Stimulated activated CD4-positive, alpha-beta T cell treated with anti-CD3 and anti-CD28 coated beads, TNF-alpha, amount 100 ng/mL, for 48 hours (primary cell): ENCODE results near the gene CDK10.
A peak's percentile ranks its signal among the peaks of the same experiment; 100 is the strongest.
"Not testable (repeated sequence)": the region's sequence is repeated elsewhere in the genome, so short reads cannot be mapped to it uniquely, and the experiment has no call there.

Experiments
- DNase-seq, 3 donors: peaks; one replicate each; pipeline ENCODE4 v3.0.0-alpha.2; 2020; ENCODE audit warnings: low read depth in 3 of 3

Gene CDK10

GRCh38 chr16:89695875-89696669, 9.6 kb downstream of the CDK10 start:
- no peak for DNase-seq

DNA sequence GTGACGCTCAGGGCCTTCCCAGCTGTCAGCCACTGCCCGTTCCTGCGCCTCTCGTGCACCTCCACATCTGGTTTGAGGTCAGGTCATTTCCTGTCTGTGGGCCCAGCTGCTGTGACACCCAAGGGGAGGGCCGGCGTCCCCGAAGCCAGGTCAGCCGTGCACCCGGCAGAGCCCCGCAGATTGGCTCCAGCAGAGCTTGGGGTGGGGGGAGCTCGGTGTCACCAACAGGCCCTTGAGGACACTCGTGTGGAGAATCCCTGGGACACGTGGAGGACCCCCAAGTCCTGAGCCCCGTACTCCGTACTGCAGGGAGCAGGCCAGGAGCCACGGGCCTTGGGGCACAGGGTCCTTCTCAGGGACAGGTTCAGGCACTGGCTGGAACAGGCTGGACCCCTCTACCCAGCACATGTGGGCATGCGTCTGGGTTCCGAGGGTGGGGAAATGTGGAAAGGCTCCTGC, 10.2 kb downstream of the CDK10 start:
- DNase-seq: no peak

- DNase-seq: no peak
Measured at GRCh38 chr16:89697161-89697615, 10.7 kb downstream of the CDK10 start.

DNA sequence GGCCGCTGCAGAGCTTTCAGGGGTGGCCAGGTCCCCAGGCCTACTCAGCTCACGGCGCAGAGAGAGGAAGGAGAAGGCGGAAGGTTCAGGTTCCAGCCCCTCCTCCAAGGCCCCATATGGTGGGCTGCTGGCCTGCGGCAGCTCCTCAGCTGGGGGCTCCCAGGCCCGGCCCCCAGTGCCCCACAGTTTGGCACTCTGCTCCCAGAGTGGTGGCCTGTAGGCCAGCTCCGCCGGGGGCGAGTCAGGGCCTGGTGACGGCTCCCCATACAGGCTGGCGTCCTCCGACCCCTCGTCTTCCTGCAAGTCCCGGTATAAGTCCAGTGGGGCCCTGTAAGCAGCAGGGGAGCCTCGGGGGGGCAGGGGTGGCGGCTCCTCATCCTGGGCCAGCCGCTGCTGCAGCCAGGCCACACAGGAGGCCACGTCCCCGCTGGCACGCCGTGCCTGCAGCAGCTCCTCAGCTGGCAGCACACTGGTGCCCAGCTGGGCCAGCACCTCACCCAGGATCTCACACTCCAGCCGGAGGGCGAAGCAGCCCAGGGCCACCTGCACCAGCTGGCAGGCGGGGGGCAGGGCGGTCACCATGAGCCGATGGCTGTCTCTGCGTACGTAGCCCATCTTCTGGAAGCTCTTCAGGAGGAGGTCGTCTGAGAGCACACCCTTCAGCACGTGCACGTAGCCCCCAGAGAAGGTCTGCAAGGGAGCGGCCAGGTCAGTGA, 11.3 kb downstream of the CDK10 start:
- DNase-seq: no peak

DNA sequence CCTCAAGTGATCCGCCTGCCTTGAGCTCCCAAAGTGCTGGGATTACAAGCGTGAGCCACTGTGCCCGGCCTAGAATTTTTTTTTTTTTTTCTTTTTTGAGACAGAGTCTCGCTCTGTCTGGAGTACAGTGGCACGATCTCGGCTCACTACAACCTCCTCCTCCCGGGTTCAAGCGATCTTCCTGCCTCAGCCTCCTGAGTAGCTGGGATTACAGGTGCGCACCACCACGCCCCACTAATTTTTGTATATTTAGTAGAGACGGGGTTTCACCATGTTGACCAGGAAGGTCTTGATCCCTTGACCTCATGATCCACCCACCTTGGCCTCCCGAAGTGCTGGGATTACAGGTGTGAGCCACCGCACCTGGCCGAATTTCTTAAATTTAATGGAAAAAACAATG, 12.2 kb downstream of the CDK10 start:
- not testable (repeated sequence) for DNase-seq

DNA sequence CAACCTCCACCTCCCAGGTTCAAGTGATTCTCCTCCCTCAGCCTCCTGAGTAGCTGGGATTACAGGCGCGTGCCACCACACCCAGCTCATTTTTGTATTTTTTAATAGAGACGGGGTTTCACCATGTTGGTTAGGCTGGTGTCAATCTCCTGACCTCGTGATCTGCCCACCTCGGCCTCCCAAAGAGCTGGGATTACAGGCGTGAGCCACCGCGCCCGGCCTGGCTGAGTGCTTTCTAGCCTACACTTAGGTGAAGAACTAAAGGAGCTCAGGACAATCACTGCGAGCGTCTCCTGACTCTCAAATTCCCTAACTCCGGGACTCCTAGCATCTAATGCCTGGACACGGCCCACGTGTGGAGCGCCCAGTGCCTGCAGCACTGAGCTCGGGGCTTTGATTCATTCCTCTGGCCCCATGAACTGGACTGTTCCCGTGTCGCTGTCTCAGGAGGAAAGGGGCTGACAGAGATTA, 13.2 kb downstream of the CDK10 start:
- DNase-seq: not testable (repeated sequence)

DNA sequence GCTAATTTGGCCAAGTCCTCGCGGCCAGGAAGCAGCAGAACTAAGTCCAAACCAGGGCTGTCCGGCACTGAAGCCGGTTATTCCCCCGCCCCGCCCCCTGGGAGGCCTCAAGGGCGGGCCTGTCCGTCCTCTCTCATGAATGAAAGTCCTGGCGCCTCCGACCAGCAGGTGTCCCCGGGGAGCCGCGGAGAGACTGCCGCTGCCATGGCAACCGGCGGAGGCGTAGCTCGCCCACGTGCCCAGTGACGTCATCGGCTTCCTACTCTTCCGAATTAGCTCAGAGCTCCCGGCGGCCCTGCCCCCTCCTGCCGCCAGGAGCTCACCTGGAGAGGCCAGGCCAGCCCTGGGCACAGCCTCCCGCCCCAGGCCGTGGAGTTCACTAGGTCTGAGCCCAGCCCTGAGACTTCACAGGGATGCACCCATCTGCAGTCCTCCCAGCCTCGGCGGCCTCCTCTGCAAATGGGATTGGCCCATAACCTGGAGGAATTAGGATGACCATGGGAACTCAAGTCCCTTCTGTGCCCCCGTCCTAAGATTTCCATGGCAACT, 13.7 kb downstream of the CDK10 start:
- peak; percentile 92 to 99 (median 97) for DNase-seq

- peak in 2 of 3 donors; percentile 40 to 47 for DNase-seq
Measured at GRCh38 chr16:89700649-89701424, 14.3 kb downstream of the CDK10 start.

- peak; percentile 94 to 97 (median 95) for DNase-seq
Measured at GRCh38 chr16:89701425-89702406, 15.2 kb downstream of the CDK10 start, which contains the start of gene SPATA2L. SPATA2L (minus strand) TSS chr16:89701705; CDS start chr16:89701232, 473 bp downstream.

DNA sequence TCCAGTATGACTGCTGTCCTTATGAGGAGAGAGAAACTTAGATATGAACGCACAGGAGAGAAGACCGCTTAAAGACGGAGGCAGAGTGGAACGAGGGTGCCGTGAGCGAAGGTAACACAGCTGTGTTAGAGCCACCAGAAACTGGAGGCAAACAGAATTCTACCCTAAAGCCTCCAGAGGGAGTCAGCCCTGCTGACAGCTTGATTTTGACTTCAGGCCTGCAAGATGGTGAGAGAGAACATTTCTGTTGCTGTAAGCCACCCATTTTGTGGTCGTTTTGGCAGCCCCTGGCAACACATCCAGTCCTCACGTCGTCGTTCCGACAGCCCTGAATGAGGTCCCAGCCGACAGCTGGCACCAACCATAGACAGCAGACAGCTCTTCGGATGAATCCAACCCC, 17.8 kb downstream of the CDK10 start:
- DNase-seq: no peak

GRCh38 chr16:89705006-89705405, 18.5 kb downstream of the CDK10 start:
- DNase-seq: no peak

GRCh38 chr16:89706518-89707260, 20.2 kb downstream of the CDK10 start:
- DNase-seq: no peak

- no peak for DNase-seq
Measured at GRCh38 chr16:89707695-89708094, 21.2 kb downstream of the CDK10 start.

DNA sequence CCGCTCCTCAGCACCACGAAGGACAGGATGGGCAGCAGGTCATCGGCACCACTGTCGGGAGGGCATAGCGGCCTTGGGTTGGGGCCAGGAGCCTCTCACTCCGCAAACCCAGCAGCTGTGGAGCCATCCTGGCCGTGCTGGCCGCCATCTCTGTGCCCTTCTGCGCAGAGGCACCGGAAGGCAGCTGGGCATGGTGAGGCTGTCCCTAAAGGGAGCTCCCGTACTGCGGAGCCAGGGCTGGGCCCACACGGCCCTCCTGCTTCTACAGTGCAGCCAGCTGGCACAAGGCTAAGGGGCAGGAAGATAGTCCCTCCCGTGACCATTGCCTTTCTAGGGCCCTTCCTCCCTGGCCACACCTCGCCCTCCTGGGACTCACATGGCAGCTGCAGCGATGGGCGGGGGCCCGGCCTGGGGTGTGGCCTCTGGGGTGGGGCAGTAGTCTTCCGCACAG, 22.0 kb downstream of the CDK10 start:
- DNase-seq: no peak

GRCh38 chr16:89709166-89709565, 22.7 kb downstream of the CDK10 start:
- DNase-seq: no peak

DNA sequence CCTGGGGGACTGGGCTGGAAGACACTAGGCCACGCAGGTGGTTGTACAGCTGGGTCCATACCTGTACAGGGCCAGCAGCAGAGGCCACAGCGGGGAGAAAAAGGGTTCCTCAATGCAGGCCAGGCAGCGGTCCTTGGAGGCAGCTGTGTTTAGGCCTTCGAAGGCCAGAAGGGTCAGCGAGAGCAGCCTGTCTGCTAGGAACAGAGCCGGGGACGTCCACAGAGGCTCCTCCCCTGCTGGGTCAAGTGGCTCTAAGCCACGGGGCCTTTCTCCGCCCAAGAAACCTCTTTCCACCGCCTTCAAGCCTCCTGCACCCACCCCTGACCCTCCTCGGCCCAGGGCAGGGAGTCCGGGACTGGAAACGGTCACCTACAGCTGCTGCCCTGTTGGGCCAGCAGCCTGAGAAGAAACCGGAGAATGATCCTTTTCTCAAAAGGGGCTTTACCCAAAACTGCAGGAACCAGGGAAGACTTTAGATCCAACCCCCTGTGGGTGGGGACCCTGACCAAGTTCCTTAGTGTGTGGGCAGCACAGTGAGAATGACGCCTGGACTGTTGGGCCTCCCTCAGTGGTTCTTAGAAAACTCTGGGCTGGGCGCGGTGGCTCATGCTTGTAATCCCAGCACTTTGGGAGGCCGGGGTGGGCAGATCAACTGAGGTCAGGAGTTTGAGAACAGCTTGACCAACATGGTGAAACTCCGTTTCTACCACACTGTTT, 23.4 kb downstream of the CDK10 start:
- no peak for DNase-seq

DNA sequence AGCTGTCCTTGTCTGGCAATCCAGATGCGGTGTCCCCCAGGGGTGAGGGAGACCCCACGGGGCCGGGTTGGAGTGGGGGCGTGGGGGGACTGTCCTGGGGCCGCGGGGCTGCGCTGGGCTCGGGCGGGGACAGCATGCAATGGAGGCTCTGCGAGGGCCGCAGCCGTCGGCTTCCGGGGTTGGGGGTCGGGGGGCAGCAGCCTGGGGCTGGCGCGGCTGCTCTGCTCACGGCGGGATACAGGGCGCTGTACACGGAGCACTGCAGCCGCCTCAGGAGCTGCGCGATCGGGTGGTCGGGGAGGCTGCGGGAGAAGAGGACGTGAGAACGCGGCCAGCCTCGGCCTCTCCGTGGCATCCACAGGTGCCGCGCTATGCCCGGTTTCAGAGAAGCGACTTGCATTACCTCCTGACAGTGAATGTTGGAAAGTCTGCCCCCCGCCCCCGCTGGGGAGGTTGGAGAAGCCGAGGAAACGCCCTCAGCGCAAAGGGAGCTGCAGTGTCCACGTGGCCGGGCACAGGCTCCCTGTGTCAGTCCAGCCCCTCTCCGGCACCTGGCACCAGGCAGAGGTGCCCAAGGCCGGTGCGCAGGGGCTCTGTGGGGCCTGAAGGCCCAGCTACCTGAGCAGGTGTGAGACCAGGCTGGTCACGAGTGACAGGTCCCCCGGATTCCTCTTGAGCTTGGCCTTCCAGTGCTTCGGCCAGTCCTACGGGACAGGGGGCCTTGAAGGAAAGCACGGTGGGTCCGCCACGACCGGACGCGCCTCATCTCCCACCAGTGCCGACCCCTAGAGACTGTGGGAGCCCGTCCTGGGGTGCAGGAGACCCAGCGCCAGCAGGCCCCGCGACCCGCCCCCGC, 24.4 kb downstream of the CDK10 start:
- DNase-seq: no peak
